Effector memory CD8-positive, alpha-beta T cell (primary cell): ENCODE results near the gene ATP1B2.
A peak's percentile ranks its signal among the peaks of the same experiment; 100 is the strongest.
"Not testable (repeated sequence)": the region's sequence is repeated elsewhere in the genome, so short reads cannot be mapped to it uniquely, and the experiment has no call there.

Experiments used
- ATAC-seq: fragments of 150-1000 bp; cut with Tn5 transposase; replicated peaks from 2 replicates; pipeline ENCODE4 v1.10.0; 2021; ENCODE audit warnings: mild to moderate bottlenecking, moderate library complexity
- DNase-seq, 3 experiments: peaks; one replicate each; pipeline ENCODE4 v3.0.0; 2021
- H3K27ac Mint-ChIP-seq, 2 donors: one replicate each; pipeline ENCODE4 v1.8.0; 2022; ENCODE audit warnings: mild to moderate bottlenecking in 2 of 2, mixed read lengths in 2 of 2, moderate library complexity in 2 of 2
- H3K27me3 Mint-ChIP-seq, 2 donors: one replicate each; pipeline ENCODE4 v1.8.0; 2022; ENCODE audit warnings: mixed read lengths in 2 of 2
- H3K36me3 Mint-ChIP-seq: one replicate; pipeline ENCODE4 v1.8.0; 2022; ENCODE audit warnings: mild to moderate bottlenecking, moderate library complexity, mixed read lengths; ENCODE audit not compliant: insufficient read depth
- H3K4me1 Mint-ChIP-seq, 2 donors: one replicate each; pipeline ENCODE4 v1.8.0; 2022; ENCODE audit warnings: low read depth in 2 of 2, mixed read lengths in 2 of 2
- H3K4me3 Mint-ChIP-seq, 2 donors: one replicate each; pipeline ENCODE4 v1.8.0; 2022; ENCODE audit warnings: mild to moderate bottlenecking in 2 of 2, mixed read lengths in 2 of 2, moderate library complexity in 2 of 2
- H3K9me3 Mint-ChIP-seq, 2 donors: one replicate each; pipeline ENCODE4 v1.8.0; 2022; ENCODE audit warnings: mixed read lengths in 2 of 2
- total RNA-seq, 9 experiments: gene quantifications; one replicate each; lab custom pipeline; 2026; lab: John Stamatoyannopoulos, UW

Gene ATP1B2, protein sequence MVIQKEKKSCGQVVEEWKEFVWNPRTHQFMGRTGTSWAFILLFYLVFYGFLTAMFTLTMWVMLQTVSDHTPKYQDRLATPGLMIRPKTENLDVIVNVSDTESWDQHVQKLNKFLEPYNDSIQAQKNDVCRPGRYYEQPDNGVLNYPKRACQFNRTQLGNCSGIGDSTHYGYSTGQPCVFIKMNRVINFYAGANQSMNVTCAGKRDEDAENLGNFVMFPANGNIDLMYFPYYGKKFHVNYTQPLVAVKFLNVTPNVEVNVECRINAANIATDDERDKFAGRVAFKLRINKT
- total RNA-seq = 0 to 1.0 (median 0.24) reads per million in 9 experiments

DNA sequence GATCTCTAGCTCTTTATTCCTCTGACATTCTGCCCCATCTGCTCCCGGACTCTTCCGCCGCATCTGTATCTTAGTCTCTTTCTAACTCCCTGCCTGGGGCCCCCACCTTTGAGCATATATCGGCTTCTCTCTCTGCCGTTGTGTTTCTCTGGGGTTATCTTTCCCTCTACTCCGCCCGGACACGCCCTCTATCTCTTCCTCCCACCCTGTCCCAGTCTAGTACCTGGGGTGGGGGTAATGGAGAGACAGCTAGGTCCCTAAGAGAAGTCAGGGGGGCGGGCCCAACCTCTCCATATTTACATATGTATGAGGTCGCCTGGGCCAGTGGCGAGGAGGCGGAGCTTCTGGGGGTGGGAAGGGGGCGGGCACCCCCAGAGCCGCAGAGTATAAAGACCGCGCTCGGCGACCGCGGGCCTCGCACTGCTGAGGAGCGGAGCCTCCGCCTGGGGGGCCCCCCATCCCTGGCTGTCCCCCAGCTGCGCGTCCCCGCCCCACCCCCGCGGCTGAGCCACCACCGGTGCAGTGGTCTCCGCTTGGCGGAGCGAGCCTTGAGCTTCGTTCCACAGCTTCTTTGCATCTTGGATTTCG is at the start of gene ATP1B2:
Gene ATP1B2 (plus strand): TSS at position 418 of the 588 bp plus-strand sequence. CDS start 593 bp downstream, outside the sequence.
- DNase-seq = peak; percentile 54 to 64 (median 60)
- Mint-ChIP-seq H3K9me3 (no peaks in the 10 kb centered on the region), H3K27ac (peak within 1 kb of the TSS; percentile 14 to 86), H3K27me3 (peaks cover 58 to 75% of the 10 kb centered on the region in 2 donors), H3K4me3 (peak within 1 kb of the TSS; percentile 79 to 88), H3K4me1 (peaks cover 14 to 15% of the 10 kb centered on the region in 2 donors), H3K36me3 (peaks cover 2% of the 10 kb centered on the region)
- peak; percentile 91 for ATAC-seq

DNA sequence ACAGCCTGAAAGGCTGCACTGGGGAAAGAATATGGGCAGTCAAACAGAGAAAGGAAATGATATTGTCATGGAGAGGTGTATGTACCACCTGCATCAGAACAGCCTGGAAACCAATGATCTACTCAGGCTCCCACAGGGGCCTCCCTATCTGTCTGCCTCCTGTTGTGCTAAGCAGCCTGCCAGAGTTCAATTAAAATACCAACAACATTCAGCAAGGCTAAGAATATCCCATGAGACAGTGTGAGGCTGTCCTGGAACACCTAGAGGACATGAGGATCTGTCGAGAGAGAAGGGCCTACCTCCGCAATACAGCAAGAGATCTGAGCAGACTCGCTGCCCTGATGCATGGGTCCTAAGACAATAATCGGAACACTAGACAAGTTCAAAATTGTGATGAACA is 44.4 kb upstream of the ATP1B2 start:
- no peak for DNase-seq
- Mint-ChIP-seq H3K27me3 (no peaks in the 10 kb centered on the region), H3K4me3 (no peak overlapping the region), H3K9me3 (no peaks in the 10 kb centered on the region), H3K36me3 (peaks cover 42% of the 10 kb centered on the region), H3K27ac (peak overlapping the region in 1 of 2 donors; percentile 2), H3K4me1 (peaks cover 4 to 28% of the 10 kb centered on the region in 2 donors)
- no peak for ATAC-seq

DNA sequence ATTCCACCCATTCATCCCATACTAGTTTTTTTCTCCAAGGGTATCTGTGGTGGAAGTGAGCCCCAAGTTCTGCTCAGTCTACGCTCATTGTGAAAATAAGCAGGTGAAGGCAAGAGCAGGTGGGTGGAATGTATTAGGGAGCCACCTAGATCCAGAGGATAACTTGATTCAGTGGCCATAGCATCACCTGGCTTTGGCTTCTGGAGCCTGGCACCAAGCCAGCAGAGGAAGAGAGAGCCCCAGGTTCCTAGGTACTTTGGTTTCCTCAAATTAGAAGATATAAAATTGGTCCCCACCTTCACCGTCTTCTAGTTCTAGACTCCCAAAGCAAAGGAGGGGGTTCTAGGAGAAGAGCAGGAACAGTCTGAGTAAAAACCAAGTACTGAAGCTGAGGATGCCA is 40.1 kb upstream of the ATP1B2 start:
- DNase-seq = no peak
- peaks cover 19% of the 10 kb centered on the region for H3K36me3 Mint-ChIP-seq
- no peak overlapping the region for H3K4me3 Mint-ChIP-seq
- no peak for ATAC-seq
- peak overlapping the region in 1 of 2 donors; percentile 12 for H3K27ac Mint-ChIP-seq
- no peaks in the 10 kb centered on the region for H3K9me3 Mint-ChIP-seq
- H3K27me3 Mint-ChIP-seq = no peaks in the 10 kb centered on the region
- H3K4me1 Mint-ChIP-seq = peaks cover 25 to 54% of the 10 kb centered on the region in 2 donors

DNA sequence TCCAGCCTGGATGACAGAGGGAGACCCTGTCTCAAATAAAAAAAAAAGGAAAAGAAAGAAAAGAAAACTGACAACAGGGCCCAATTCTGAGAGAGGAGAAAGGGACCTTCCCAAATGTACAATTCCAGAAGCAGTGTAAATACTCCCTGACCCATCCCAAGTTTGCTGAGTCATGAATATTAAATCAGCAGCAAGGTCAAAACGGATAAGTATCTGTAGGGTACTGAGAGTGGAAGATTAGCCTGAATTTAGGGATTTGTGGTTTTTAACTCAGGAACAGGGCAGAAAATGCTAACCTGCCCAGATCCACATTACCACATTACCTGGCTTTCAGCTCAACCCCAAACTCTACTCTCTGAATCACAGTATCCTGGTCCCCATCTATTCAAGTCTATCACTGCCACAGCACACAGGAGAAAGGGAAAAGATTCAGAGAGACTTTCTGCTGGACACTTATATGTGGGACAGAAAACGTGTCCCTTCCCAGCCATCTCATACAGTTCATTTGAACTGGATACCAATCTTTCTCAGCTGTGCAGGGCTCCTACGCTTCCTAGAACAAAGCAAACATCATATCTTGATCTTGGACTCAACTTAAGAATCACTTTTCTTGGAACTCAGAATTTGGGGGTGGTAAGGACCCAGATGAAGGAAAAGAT is 39.0 kb upstream of the ATP1B2 start:
- H3K9me3 Mint-ChIP-seq = no peaks in the 10 kb centered on the region
- DNase-seq = no peak
- peaks cover 14% of the 10 kb centered on the region for H3K36me3 Mint-ChIP-seq
- H3K4me3 Mint-ChIP-seq = peak overlapping the region; percentile 80 to 90
- H3K27me3 Mint-ChIP-seq = no peaks in the 10 kb centered on the region
- H3K4me1 Mint-ChIP-seq = peaks cover 25 to 49% of the 10 kb centered on the region in 2 donors
- H3K27ac Mint-ChIP-seq = peak overlapping the region in 1 of 2 donors; percentile 95
- ATAC-seq = no peak

DNA sequence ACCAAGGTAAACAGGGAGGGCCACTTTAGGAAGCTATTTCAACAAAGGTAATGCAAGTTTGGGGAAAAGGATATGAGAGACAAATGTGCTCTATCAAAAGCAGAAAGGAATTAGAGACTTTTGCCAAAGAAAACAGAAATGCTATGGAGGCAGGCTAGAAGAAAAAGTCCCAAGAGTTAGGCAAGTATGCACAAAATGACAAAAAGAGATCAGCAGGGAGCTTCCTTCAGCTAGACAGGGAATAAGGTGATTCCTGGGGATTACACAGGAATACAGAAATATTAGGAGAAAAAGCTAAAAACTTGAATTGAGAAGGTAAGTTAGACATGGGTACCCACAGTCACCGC is 38.5 kb upstream of the ATP1B2 start:
- DNase-seq (no peak), ATAC-seq (no peak)
- Mint-ChIP-seq H3K27me3 (no peaks in the 10 kb centered on the region), H3K9me3 (no peaks in the 10 kb centered on the region), H3K27ac (peak overlapping the region in 1 of 2 donors; percentile 95), H3K4me3 (peak overlapping the region; percentile 80 to 90), H3K36me3 (peaks cover 14% of the 10 kb centered on the region), H3K4me1 (peaks cover 25 to 49% of the 10 kb centered on the region in 2 donors)

DNA sequence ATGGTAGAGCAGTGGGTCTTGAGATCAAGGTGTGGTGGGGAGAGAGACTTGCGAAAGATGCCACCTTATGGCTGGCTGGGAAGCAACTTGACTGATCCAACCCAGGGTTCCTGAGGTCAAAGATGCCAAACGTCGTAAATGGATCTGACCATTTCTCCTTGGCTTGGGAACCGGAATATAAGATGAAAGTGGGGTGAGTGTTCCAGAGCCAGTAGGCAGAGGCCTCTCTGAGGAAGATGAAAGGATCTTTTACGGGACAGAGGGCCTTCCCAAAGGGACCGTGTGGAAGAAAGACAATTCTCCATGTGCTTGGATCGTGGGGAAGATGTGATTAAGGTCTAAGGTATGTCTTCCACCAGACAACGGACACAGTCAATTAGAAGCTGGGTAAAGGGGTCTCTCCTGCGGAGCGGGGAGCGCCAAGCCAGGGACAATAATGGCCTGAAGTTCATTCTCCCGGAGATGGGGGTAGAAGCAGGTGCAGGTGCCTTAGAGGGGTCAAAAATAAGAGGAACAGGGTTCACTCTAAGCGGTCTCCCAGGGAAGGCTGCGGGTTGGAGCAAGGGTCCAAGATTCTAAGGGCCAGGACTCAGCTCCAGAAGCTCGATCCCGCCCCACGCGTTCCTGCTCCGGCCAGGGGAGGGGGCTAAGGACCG is 36.8 kb upstream of the ATP1B2 start:
- DNase-seq = no peak
- no peaks in the 10 kb centered on the region for H3K27me3 Mint-ChIP-seq

DNA sequence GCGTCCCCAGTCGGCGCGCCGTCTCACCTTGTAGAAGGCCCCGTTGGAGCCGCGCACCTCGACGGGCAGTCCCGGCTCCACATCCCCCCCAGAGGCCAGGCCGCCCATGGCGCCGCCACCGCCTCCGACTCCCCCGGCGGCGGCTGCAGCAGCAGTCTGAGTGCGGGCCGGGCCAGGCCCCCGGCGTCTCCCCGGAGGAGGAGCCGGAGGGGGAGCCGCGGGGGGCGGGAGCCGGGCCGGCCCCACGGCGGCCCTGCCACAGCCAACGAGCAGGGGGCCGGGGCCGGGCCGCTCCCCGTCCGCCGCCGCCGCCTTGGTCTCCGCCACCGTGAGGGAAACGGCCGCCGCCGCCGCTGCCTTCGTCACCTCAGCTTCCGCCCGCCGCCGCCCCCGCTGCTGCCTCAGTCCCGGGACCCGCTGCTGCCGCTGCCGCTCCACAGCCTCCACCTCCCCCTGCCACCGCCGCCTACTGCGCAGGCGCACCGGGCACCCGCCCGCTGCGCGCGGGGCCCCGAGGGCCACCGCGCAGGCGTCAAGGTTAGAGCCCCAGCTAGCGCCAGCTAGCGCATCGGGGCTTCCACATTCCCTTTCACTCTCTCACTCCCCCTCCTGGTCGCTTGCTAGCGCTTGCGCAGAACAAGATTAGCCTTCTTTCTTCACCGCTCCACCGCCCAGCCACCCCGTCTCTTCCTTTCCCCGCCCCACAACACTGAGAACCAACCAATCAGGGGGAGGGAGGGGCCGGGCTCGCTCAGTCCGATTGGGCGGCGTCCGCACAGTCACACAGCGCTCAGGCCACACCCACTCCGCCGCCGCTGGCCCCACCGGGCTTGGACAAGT is 36.1 kb upstream of the ATP1B2 start, which contains the start of gene FXR2:
Gene FXR2 (minus strand): TSS at position 473 of the 840 bp plus-strand sequence. CDS start 365 bp downstream, at position 108.
- peak; percentile 82 for ATAC-seq
- peak within 1 kb of the TSS; percentile 80 to 90 for H3K4me3 Mint-ChIP-seq
- peaks cover 24 to 37% of the 10 kb centered on the region in 2 donors for H3K4me1 Mint-ChIP-seq

More for the DNA sequence above, 36.8 kb upstream of the ATP1B2 start:
- peaks cover 25 to 42% of the 10 kb centered on the region in 2 donors for H3K4me1 Mint-ChIP-seq
- no peaks in the 10 kb centered on the region for H3K9me3 Mint-ChIP-seq
- peak overlapping the region; percentile 80 to 90 for H3K4me3 Mint-ChIP-seq
- peaks cover 11% of the 10 kb centered on the region for H3K36me3 Mint-ChIP-seq
- H3K27ac Mint-ChIP-seq = peak overlapping the region; percentile 81 to 95
- no peak for ATAC-seq

DNA sequence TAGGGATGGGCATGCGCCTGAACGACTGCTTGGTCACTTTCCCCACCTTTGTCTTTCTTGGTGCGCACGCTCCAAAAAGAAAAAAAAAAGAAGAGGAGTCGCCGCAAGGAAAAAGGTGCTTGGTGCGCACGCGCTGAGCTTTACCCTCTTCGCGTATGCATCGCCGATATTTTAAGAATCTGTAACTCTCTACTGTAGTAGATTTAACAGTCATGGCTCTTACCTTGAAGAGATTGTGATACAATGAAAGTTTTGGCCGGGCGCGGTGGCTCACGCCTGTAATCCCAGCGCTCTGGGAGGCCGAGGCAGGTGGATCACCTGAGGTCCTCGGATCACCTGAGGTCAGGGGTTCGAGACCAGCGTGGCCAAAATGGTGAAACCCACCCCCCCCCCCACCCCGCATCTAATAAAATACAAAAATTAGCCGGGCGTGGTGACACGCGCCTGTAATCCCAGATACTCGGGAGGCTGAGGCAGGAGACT is 35.4 kb upstream of the ATP1B2 start:
- ATAC-seq = peak; percentile 31

More for the DNA sequence above, 36.1 kb upstream of the ATP1B2 start, which contains the start of gene FXR2:
- H3K36me3 Mint-ChIP-seq = peaks cover 10% of the 10 kb centered on the region
- H3K27ac Mint-ChIP-seq = peak within 1 kb of the TSS; percentile 81 to 95
- H3K9me3 Mint-ChIP-seq = no peaks in the 10 kb centered on the region
- DNase-seq = peak; percentile 96 to 97 (median 96)
- no peaks in the 10 kb centered on the region for H3K27me3 Mint-ChIP-seq

DNA sequence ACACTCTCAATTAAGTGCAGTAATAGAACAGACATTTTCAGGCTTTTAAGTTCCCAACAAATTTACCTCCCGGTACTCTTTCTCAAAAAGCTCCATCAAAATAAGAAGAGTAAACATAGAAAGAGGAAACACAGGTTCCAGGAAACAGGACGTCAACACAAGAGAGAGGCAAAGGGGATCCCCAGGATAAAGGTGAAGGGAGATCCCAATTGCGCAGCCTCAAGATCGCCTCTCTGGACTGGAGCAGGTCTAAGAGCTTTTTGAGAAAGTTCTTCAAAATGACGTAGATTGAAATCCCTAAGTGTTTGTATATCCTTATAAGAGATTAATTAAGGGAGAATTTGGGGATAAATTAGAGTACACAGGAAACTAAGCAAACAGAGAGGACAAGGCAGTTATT is 32.1 kb upstream of the ATP1B2 start:
- Mint-ChIP-seq H3K27ac (peak overlapping the region in 1 of 2 donors; percentile 6), H3K4me3 (no peak overlapping the region)
- ATAC-seq = no peak

More for the DNA sequence above, 35.4 kb upstream of the ATP1B2 start:
- H3K27me3 Mint-ChIP-seq = no peaks in the 10 kb centered on the region
- peaks cover 23 to 36% of the 10 kb centered on the region in 2 donors for H3K4me1 Mint-ChIP-seq
- DNase-seq = no peak
- H3K9me3 Mint-ChIP-seq = no peaks in the 10 kb centered on the region
- peaks cover 10% of the 10 kb centered on the region for H3K36me3 Mint-ChIP-seq
- peak overlapping the region; percentile 80 to 90 for H3K4me3 Mint-ChIP-seq
- H3K27ac Mint-ChIP-seq = peak overlapping the region; percentile 81 to 95

DNA sequence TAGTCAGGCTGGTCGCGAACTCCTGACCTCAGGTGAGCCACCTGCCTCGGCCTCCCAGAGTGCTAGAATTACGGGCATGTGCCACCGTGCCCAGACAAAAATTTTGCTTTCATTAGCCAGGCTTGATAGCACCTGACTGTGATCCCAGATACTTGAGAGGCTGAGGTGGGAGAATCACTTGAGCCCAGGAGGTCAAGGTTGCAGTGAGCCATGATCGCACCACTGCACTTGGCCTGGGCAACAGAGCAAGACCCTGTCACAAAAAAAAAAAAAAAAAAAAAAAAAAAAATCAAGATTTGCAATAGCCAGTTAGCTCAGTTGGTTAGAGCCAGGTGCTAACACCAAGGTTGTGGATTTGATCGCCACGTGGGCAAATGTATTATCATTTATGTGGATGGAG is 29.9 kb upstream of the ATP1B2 start:
- ATAC-seq = no peak
- Mint-ChIP-seq H3K9me3 (no peaks in the 10 kb centered on the region), H3K27ac (no peak overlapping the region), H3K36me3 (peaks cover 5% of the 10 kb centered on the region), H3K4me1 (no peaks in the 10 kb centered on the region), H3K4me3 (no peak overlapping the region), H3K27me3 (no peaks in the 10 kb centered on the region)
- no peak for DNase-seq

More for the DNA sequence above, 32.1 kb upstream of the ATP1B2 start:
- H3K9me3 Mint-ChIP-seq = no peaks in the 10 kb centered on the region
- peaks cover 8% of the 10 kb centered on the region for H3K36me3 Mint-ChIP-seq
- peaks cover 5% of the 10 kb centered on the region in 2 donors for H3K4me1 Mint-ChIP-seq
- DNase-seq = no peak
- H3K27me3 Mint-ChIP-seq = no peaks in the 10 kb centered on the region

DNA sequence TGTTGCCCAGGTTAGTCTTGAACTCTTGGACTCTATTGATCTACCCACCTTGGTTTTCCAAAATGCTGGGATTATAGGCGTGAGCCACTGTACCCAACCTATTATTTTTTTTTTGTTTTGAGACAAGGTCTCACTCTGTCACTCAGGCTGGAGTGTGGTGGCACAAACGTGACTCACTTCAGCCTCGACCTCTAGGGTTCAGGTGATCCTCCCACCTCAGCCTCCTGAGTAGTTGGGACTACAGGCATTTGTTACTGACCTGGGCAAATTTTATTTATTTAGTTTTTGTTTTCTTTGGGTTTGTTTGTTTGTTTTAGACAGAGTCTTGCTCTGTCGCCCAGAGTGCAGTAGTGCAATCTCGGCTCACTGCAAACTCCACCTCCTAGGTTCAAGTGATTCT is 27.1 kb upstream of the ATP1B2 start:
- Mint-ChIP-seq H3K27me3 (no peaks in the 10 kb centered on the region), H3K36me3 (peaks cover 5% of the 10 kb centered on the region), H3K4me1 (peaks cover 8 to 11% of the 10 kb centered on the region in 2 donors), H3K9me3 (no peaks in the 10 kb centered on the region), H3K4me3 (no peak overlapping the region), H3K27ac (no peak overlapping the region)
- DNase-seq (no peak), ATAC-seq (no peak)

DNA sequence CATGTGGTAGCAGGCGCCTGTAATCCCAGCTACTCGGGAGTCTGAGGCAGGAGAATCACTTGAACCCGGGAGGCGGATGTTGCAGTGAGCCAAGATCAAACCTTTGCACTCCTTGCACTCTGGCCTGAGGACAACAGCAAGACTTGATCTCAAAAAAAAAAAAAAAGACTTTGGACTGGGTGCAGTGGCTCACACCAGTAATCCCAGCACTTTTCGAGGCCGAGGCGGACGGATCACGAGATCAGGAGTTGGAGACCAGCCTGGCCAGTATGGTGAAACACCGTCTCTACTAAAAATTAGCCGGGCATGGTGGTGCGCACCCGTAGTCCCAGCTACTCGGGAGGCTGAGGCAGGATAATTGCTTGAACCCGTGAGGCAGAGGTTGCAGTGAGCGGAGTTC is 25.0 kb upstream of the ATP1B2 start:
- Mint-ChIP-seq H3K4me1 (peaks cover 8 to 11% of the 10 kb centered on the region in 2 donors), H3K4me3 (peak overlapping the region; percentile 90 to 92), H3K27ac (peak overlapping the region in 1 of 2 donors; percentile 91)
- not testable (repeated sequence) for DNase-seq, H3K27me3 Mint-ChIP-seq, H3K9me3 Mint-ChIP-seq, H3K36me3 Mint-ChIP-seq, ATAC-seq
